GM18951 (cell line): ENCODE data around the gene DLGAP3.

ENCODE experiments used
- POLR2A ChIP-seq: IDR thresholded peaks from 4 replicates; pipeline ENCODE4 v1.6.1; 2011; ENCODE audit warnings: mild to moderate bottlenecking; ENCODE audit not compliant: insufficient read length, insufficient read depth; ENCODE audit errors: extremely low read depth
- in situ Hi-C: fragments of 300-500 bp; cut with MboI; formaldehyde crosslinking; loops from one replicate; pipeline ENCODE4 v1.12.0; 2022; ENCODE audit warnings: low sequenced_read_pairs, mixed read lengths, inconsistent platforms; ENCODE audit not compliant: unreplicated experiment

DLGAP3 gene

GRCh38 chr1:34906756-34907155 lies 22.7 kb downstream of the DLGAP3 start:
- no peak for TF ChIP-seq POLR2A
- in situ Hi-C loops = no loop called here

DNA sequence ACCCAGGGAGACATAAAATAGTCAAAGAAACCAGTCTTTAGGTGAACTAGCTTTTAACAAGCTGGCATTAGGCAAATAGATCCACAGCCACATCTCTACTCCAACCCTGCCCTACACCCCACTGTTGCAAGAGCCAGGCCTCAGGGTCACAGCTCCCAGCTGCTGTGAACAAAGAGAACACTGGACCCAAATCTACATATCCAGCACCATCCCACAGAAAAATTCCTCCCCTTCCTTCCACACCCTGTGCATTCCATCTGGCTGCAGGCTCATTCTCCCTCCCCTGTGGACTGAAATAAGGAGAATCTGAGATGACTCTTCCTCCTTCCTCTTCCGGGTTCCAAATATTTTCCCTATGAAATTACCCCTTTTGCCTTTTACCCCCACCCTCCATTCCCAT lies 23.2 kb downstream of the DLGAP3 start:
- in situ Hi-C loops = no loop called here
- TF ChIP-seq POLR2A = no peak

- in situ Hi-C loops = no loop called here
- no peak for TF ChIP-seq POLR2A
Observed at GRCh38 chr1:34905098-34905459, 24.4 kb downstream of the DLGAP3 start.

GRCh38 chr1:34904236-34905097 lies 25.0 kb downstream of the DLGAP3 start:
- TF ChIP-seq POLR2A = no peak
- in situ Hi-C loops = no loop called here

GRCh38 chr1:34901919-34902318 lies 27.5 kb downstream of the DLGAP3 start:
- in situ Hi-C loops = no loop called here
- TF ChIP-seq POLR2A = no peak

DNA sequence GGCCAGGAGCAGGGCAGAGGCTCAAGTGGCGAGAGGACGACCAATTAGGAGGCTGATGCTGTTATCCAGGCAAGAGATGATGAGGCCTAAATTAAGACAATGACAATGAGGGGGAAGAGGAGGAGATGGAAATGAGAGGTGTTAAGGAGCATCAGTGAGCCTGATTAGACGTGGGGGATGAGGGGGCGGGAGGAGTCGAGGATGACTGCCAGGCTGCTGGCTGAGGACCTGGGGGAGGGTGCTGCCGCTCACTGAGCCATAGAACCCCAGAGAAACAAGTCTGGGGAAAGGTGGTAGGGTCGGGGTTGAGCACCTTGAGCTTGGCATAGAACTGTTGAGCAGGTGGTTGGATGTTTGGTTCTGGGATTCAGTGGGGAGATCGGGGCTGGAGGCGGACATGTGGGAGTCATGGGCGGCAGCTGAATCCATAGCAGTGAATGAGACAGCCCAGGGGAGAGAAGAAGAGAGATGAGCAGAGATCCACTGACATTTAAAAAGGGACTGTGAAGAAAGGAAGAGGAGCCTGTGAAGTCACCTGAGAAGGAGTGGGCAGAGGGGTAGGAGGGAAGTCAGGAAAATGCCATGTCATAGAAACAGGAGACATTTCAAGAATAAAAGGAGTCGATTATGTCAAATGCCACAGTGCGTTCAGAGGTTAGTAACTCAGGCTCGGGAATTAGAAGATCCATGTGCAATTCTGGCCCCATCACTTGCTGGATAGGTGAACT lies 28.5 kb downstream of the DLGAP3 start:
- TF ChIP-seq POLR2A = no peak
- in situ Hi-C loops = no loop called here

GRCh38 chr1:34899906-34900305 lies 29.5 kb downstream of the DLGAP3 start:
- in situ Hi-C loops = no loop called here
- TF ChIP-seq POLR2A = no peak

DNA sequence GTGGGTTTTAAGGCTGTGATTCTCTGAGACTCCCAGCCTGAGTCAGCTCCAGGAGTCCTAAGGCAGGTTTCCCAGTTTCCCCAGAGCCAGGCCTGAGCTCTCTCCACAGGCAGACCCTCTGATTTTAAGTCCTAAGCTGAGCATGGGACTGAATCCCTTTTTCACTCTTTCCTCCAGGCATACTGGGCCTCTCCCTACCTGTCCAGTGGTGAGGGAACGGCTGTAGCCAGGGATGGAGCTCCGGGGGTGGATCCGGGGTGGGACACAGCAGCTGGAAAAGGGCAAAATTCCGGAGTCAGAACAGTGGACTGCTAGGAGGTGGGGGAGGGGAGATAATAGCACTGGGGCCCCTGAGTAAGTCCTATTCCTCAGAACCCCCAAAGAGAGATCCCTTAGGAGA lies 30.0 kb downstream of the DLGAP3 start:
- in situ Hi-C loops = no loop called here
- no peak for TF ChIP-seq POLR2A

GRCh38 chr1:34898330-34898761 lies 31.1 kb downstream of the DLGAP3 start:
- in situ Hi-C loops = no loop called here
- TF ChIP-seq POLR2A = no peak

GRCh38 chr1:34896612-34897011 lies 32.8 kb downstream of the DLGAP3 start:
- TF ChIP-seq POLR2A = no peak
- in situ Hi-C loops = no loop called here

- in situ Hi-C loops = no loop called here
- no peak for TF ChIP-seq POLR2A
Observed at GRCh38 chr1:34889705-34890104, 39.7 kb downstream of the DLGAP3 start.

GRCh38 chr1:34887593-34887992 lies 41.9 kb downstream of the DLGAP3 start:
- no peak for TF ChIP-seq POLR2A
- in situ Hi-C loops = no loop called here

DNA sequence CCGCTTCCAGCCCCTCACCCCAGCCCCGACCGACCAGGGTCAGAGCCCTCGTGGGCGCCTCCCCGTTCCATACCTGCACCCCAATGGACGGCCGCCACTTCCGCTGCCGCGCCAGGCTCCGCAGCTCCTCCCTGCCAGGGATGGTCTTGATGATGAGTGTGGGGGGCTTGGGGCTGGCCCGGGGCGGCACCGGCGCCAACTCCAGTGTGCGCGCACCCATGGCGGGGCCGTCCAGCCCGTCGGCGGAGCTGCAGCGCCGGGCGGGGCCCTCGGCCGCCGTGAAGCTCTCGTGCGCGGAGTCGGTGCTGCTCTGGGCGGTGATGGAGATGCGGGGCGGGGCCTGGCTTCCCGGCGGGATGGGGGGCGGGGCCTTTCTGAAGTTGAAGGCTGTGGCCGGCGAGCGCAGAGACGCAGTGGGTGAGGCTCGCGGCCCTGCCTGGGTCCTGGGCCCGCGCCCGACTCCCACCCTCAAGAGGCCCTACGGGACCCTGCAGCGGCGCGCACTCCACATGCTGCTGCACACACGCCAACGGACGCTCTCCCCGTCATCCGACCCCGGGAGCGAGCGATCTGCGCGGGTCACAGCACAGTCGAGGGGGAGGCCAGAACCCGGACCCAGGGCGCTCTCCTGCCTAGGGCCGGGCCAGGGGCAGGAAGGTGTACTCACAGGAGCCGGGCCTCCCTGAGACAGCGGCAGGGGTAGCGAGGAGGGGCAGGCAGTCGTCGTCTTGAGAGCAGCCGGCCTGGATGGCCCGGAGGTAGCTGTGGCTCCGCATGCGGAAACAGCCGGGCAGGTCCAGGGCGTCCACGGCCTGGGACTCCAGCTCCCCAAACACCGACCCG lies 43.8 kb downstream of the DLGAP3 start:
- no peak for TF ChIP-seq POLR2A
- in situ Hi-C loops = no loop called here

DNA sequence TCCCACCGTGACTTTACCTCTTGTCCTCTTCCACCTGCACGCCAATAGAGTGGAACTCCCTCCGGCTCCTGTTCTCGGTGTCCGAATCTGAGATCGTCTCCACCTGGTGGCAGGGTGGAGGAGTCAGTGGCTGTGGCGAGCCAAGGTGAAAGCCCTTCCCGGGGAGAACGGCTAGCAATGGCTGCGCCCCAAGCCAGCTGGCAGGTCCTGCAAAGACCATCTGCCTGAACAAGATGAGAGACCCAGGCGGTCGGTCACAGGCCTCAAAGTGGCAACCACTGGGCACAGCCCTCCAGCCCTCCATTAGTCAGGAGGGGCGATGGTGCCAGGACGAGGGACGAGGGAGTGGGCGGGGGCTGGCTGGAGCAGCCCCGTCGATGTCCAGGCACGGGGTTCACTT lies 44.5 kb downstream of the DLGAP3 start:
- TF ChIP-seq POLR2A = no peak

GRCh38 chr1:34884536-34884935 lies 44.9 kb downstream of the DLGAP3 start:
- no peak for TF ChIP-seq POLR2A
- in situ Hi-C loops = no loop called here

More for the DNA sequence above, 44.5 kb downstream of the DLGAP3 start:
- in situ Hi-C loops = no loop called here
